Epithelial cell of esophagus (primary cell): ENCODE data around the gene RASA1.

Experiments used
- DNase-seq: peaks from one replicate; pipeline ENCODE4 v3.0.0; 2010; ENCODE audit warnings: low read depth
- H3K4me3 ChIP-seq: 2 replicates; pipeline ENCODE4 v1.5.1; 2011; ENCODE audit warnings: mild to moderate bottlenecking, low read length, control low read depth
- TF ChIP-seq, protein P1 (sequence below): IDR thresholded peaks from 2 replicates; pipeline ENCODE4 v1.5.1; 2011; ENCODE audit warnings: low read depth, mild to moderate bottlenecking, low read length, control low read depth, inconsistent platforms; ENCODE audit not compliant: insufficient read depth; ENCODE audit errors: missing control alignments

The RASA1 gene

DNA sequence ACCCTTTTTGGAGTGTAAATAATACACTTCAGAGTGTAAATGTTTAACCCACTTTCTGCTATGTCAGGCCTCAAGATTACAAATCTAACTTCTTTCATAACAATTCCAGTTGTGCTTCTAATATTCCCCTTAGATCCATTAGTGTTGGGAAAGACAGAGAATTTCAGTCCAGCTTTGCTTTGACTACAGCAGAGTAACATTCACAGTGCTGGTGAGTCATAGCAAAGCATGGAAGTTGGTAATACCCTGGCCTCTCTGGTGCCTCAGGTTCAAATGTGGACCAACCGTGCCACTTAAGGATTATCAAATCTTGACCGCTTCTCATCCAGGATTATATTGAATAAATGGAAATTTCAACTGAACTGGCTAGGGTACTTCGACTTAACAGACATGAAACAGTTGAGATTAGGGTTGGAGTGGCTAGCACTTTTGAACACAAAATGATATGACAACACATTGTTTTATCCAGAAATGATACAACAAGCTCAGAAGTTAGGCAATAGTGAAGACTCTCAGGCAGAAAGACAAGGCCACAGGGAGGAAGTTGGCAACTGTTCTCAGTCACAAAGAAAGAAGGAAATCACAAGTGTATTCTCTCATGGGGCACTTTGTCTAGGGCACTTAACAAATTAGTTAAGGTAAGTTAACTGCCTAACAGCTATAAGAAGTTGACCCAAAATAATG is 24.4 kb upstream of the RASA1 start:
- H3K4me3 ChIP-seq = no peak overlapping the region
- peak; percentile 76 for DNase-seq
- TF ChIP-seq, protein P1, sequence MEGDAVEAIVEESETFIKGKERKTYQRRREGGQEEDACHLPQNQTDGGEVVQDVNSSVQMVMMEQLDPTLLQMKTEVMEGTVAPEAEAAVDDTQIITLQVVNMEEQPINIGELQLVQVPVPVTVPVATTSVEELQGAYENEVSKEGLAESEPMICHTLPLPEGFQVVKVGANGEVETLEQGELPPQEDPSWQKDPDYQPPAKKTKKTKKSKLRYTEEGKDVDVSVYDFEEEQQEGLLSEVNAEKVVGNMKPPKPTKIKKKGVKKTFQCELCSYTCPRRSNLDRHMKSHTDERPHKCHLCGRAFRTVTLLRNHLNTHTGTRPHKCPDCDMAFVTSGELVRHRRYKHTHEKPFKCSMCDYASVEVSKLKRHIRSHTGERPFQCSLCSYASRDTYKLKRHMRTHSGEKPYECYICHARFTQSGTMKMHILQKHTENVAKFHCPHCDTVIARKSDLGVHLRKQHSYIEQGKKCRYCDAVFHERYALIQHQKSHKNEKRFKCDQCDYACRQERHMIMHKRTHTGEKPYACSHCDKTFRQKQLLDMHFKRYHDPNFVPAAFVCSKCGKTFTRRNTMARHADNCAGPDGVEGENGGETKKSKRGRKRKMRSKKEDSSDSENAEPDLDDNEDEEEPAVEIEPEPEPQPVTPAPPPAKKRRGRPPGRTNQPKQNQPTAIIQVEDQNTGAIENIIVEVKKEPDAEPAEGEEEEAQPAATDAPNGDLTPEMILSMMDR = no peak

DNA sequence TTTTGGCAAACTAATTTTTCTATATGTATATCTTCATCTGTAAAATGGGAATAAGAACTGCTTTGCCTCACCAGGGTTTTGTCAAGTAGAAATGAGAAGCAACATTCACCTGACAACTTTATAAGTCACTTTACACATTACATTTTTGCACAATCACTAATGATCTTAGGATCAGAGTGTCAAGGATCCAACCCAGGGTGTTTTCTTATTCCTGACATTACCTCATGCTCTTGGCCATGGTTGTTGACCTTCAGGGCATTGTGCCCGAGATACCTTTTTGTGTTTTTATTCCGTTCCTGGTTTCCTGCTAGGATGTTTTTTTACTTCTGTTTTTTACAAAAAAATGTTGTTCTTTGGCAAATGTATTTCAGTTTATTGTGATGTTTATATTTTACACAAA is 22.2 kb upstream of the RASA1 start:
- H3K4me3 ChIP-seq = no peak overlapping the region
- TF ChIP-seq, protein P1 = no peak
- no peak for DNase-seq

DNA sequence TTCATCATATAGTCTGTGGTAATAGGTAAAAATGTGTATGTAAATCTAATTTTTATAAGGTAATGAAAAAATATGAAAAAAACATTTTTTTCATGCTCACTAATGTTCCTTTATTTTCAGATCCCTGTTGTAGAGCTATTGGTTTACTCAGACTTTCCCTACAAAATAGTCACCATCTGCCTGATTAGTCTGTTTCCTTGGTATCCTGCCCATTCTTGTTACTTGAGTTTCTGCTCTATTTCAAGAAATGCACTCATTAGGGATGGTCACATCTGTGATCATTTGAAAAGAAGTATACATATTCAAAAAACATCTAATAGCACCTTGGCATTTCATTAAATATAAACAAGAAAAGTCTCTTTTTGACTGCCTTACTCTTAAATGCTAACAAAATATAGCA is 21.6 kb upstream of the RASA1 start:
- DNase-seq = no peak
- no peak overlapping the region for H3K4me3 ChIP-seq
- TF ChIP-seq, protein P1 = no peak

DNA sequence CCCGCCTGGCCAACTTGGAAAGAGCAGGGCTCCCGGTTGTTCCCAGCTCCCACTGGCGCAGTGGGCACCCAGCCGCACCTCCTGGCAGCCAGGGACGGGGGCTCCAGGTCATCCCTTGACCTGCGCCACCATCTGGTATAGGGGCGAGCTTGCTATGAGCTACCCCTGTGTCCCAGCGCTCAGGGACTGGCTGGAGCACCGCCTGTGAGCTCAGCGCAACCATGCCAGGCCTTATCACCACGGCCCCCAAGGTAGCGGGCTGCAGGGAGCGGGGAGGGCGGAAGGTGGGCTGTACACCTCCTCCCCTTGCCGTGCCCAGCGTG is 15.4 kb upstream of the RASA1 start:
- TF ChIP-seq, protein P1 = no peak
- no peak for DNase-seq
- H3K4me3 ChIP-seq = no peak overlapping the region

DNA sequence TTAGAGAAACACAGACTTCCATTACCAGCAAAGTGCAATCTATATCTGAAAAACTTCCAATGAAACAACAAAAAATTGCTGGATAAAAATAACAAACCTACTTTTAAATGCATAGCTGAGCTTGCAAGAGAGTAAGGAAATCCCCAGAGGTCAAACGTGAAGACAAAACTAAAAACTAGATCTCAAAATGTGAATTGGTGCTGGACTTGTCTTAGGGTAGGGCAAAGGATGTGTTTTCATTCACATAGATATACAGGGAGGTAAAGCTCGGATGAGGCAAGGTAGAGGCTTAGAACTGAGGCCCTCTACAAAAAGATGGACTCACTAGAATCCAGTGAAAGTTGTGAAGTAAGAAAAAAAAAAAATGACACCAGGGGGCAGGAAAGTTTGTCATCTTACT is 13.6 kb upstream of the RASA1 start:
- TF ChIP-seq, protein P1 = no peak
- H3K4me3 ChIP-seq = no peak overlapping the region
- no peak for DNase-seq

DNA sequence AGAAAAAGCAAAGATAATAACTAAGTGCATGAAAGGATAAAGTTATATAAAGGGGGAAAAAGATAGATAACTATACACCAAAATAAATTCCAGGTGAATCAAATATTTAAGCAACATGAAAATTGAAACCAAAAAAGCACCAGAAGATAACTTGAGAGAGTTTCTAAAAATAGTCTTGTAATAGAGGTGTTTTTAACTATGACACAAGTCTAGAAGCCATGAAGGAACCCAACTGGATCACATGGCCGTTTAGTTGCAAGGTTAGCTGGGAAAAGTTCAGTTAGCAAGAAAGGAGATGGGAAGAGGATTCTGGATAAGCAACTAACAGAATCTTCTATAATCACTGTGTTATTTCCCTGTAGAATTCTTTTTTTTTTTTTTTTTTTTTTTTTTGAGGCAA is 9.2 kb upstream of the RASA1 start:
- TF ChIP-seq, protein P1 = no peak
- no peak for DNase-seq
- H3K4me3 ChIP-seq = no peak overlapping the region

DNA sequence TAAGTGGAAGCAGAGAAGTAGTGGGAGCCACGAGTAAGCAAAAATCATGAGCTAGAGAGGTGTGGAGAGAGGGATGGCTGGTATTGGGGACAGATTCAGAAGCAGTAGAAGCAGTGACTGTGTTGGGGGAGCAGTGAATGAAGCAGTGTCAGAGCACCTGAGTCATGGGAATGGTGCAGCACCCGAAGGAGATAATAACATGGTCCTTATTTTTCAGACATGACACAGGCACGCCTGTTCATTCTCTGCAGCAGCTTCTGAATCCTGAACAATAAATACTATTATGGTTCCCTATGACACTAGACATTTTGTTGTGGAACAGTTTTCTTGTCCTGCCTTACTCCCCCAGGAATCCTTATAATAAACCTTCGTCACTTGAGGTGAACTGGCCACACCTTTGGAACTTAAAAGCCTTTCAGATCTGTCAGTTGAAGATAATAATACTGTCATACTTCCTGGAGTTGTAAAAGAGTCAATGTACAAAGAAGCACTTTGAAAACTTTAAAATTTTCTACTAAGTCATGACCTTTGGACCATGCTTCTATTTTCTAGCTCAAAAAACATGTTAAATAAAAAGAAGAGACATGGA is 7.0 kb upstream of the RASA1 start:
- no peak for DNase-seq
- no peak overlapping the region for H3K4me3 ChIP-seq
- TF ChIP-seq, protein P1 = no peak
